Measurements from ENCODE around the gene NPB. TPM values are rescaled to one million over a fixed set of nuclear protein-coding genes. Genes with fewer than 3 reads are reported as not detected.

Gene NPB
- total and polyA plus RNA-seq, 2 of the 8 experiments (the other 6 are each of a cell fraction or from before 2014, with no cell fraction given): 1.5 to 2.5 TPM

- TF ChIP-seq SIN3A (conservative IDR thresholded peaks at IDR 0.05 in 1 of 2, IDR thresholded peaks at IDR 0.05 in 1 of 2; ENCODE audit: low read depth in 1 of 2, low read length in 2 of 2) (no peak; a peak in 1 of 4 replicates), RBBP5 (IDR thresholded peaks at IDR 0.05; ENCODE audit: borderline replicate concordance, low read depth, low read length) (no peak), JUND (IDR thresholded peaks at IDR 0.05; ENCODE audit: low read length) (no peak), JUN (IDR thresholded peaks at IDR 0.05; ENCODE audit: low read depth, low read length) (no peak), GABPA (IDR thresholded peaks at IDR 0.05; ENCODE audit: borderline replicate concordance, insufficient read depth, low read length) (peak; percentile 74; the same call in 1 of the 2 replicates), SIRT6 (IDR thresholded peaks at IDR 0.05; ENCODE audit: low read length) (no peak), CEBPB (IDR thresholded peaks at IDR 0.05; ENCODE audit: low read depth, low read length) (no peak), SUZ12 (IDR thresholded peaks at IDR 0.05; ENCODE audit: low read length) (no peak), RAD21 (IDR thresholded peaks at IDR 0.05 in 1 of 2, conservative IDR thresholded peaks at IDR 0.05 in 1 of 2; ENCODE audit: low read depth in 2 of 2, low read length in 2 of 2) (no peak), SP4 (IDR thresholded peaks at IDR 0.05; ENCODE audit: low read length) (no peak), SAP30 (IDR thresholded peaks at IDR 0.05; ENCODE audit: insufficient read depth, insufficient replicate concordance, low read length) (no peak), HDAC2 (IDR thresholded peaks at IDR 0.05; ENCODE audit: borderline replicate concordance in 1 of 2, low read depth in 2 of 2, low read length in 2 of 2) (peak in 1 of 2 experiments; percentile 71; a peak in 1 of 4 replicates), SIX5 (IDR thresholded peaks at IDR 0.05; ENCODE audit: low read depth, low read length) (no peak), TAF7 (optimal IDR thresholded peaks at IDR 0.05; ENCODE audit: borderline replicate concordance, low read depth, low read length) (peak; percentile 9), POLR2AphosphoS5 (IDR thresholded peaks at IDR 0.05; ENCODE audit: low read depth, low read length) (peak; percentile 66), CREB1 (IDR thresholded peaks at IDR 0.05) (no peak), KDM4A (IDR thresholded peaks at IDR 0.05; ENCODE audit: low read depth, low read length, severe bottlenecking) (peak; percentile 71), KDM1A (IDR thresholded peaks at IDR 0.05; ENCODE audit: borderline replicate concordance, low read length) (no peak)
- TF ChIP-seq, protein P1, sequence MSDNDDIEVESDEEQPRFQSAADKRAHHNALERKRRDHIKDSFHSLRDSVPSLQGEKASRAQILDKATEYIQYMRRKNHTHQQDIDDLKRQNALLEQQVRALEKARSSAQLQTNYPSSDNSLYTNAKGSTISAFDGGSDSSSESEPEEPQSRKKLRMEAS (IDR thresholded peaks at IDR 0.05): no peak
- TF ChIP-seq, protein P2, sequence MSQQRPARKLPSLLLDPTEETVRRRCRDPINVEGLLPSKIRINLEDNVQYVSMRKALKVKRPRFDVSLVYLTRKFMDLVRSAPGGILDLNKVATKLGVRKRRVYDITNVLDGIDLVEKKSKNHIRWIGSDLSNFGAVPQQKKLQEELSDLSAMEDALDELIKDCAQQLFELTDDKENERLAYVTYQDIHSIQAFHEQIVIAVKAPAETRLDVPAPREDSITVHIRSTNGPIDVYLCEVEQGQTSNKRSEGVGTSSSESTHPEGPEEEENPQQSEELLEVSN (IDR thresholded peaks at IDR 0.05): no peak
- TF ChIP-seq, protein P3, sequence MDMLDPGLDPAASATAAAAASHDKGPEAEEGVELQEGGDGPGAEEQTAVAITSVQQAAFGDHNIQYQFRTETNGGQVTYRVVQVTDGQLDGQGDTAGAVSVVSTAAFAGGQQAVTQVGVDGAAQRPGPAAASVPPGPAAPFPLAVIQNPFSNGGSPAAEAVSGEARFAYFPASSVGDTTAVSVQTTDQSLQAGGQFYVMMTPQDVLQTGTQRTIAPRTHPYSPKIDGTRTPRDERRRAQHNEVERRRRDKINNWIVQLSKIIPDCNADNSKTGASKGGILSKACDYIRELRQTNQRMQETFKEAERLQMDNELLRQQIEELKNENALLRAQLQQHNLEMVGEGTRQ (IDR thresholded peaks at IDR 0.05; ENCODE audit: low read length): no peak
Measured at GRCh38 chr17:81917565-81918332, 15.7 kb downstream of the NPB start, which contains the start of gene SIRT7 (continued).
